ENCODE data around the gene SCYL1. TPM values are rescaled to one million over a fixed set of nuclear protein-coding genes. Genes with fewer than 3 reads are reported as not detected.
A peak's percentile ranks its signal among the peaks of the same experiment; 100 is the strongest.

The SCYL1 gene
- total RNA-seq, 2 experiments from 2014 or later: 56.8 to 62.9 TPM

DNA sequence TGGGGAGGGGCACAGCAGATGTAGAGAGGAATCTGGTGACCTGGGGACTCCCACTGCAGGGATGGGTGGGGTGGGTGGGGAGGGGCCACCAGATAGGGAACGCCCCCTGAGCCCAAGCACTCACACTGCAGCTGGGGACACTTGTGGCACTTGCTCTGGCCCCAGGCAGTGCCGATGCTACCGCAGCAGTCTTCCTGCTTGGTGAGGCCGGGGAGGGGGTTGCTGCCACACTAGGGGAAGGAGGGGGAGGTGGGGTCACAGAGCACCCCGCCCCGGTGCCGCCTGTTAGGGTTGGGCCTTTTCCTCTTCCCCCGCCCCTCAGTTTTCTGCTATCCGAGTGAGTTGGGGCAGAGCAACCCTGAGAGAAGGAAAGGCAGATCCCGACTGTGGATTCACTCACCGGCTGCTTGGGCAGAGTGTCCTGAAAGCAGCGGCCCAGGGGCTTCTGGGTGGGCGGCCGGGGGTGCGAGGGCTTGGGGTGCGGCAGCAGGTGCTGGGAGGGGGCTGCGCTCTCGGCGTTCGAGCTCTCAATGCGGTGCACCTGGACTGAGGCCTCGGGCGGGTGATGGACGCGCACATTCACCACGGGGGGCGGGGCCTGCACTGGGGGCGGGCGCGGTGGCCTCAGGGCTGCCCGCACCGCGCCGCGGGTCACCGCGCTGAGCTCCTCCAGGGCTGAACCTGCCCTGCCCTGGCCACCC lies 28.6 kb downstream of the SCYL1 start:
- peaks cover 40% of the 10 kb centered on the region for H3K4me1 ChIP-seq (ENCODE audit: insufficient read depth, low read length, poor library complexity, severe bottlenecking)
- TF ChIP-seq, protein P1, sequence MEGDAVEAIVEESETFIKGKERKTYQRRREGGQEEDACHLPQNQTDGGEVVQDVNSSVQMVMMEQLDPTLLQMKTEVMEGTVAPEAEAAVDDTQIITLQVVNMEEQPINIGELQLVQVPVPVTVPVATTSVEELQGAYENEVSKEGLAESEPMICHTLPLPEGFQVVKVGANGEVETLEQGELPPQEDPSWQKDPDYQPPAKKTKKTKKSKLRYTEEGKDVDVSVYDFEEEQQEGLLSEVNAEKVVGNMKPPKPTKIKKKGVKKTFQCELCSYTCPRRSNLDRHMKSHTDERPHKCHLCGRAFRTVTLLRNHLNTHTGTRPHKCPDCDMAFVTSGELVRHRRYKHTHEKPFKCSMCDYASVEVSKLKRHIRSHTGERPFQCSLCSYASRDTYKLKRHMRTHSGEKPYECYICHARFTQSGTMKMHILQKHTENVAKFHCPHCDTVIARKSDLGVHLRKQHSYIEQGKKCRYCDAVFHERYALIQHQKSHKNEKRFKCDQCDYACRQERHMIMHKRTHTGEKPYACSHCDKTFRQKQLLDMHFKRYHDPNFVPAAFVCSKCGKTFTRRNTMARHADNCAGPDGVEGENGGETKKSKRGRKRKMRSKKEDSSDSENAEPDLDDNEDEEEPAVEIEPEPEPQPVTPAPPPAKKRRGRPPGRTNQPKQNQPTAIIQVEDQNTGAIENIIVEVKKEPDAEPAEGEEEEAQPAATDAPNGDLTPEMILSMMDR (conservative IDR thresholded peaks at IDR 0.05; ENCODE audit: low read length): no peak
- no peak for TF ChIP-seq EZH2phosphoT487 (IDR thresholded peaks at IDR 0.05; ENCODE audit: borderline replicate concordance, low read depth, low read length)
- no peaks in the 10 kb centered on the region for H3K79me2 ChIP-seq (ENCODE audit: insufficient read depth, low read depth, low read length)
- DNase-seq (ENCODE audit: low spot score): peak; percentile 67
- BruUV-seq (replicated peaks): no TSS peak
- no peaks in the 10 kb centered on the region for H3K36me3 ChIP-seq (ENCODE audit: insufficient read depth, low read length)
- no peaks in the 10 kb centered on the region for H3K9me2 ChIP-seq (ENCODE audit: insufficient read depth, low read length)
- H2AFZ ChIP-seq (ENCODE audit: low read length): no peak overlapping the region
- H3K4me3 ChIP-seq (ENCODE audit: low read depth, low read length, poor library complexity, severe bottlenecking): no peak overlapping the region
- no peaks in the 10 kb centered on the region for H3K9me3 ChIP-seq (ENCODE audit: low read length)
- CTCF ChIA-PET (ENCODE audit: unreplicated experiment): interaction anchor here (0.6 kb wide), 2 partner anchors 10 to 335 kb away, joined by 4 to 6 read pairs; partner anchors contain the start of gene FIBP
- H3K27ac ChIP-seq (ENCODE audit: low read depth, low read length, poor library complexity, severe bottlenecking): no peak overlapping the region
- H4K20me1 ChIP-seq (ENCODE audit: insufficient read depth, low read length): no peaks in the 10 kb centered on the region
- intact Hi-C loops (cut with micrococcal nuclease; ENCODE audit: unreplicated experiment): no loop called here
- H3K4me2 ChIP-seq (ENCODE audit: low read length): no peak overlapping the region
- POLR2A ChIA-PET: no interaction called here

DNA sequence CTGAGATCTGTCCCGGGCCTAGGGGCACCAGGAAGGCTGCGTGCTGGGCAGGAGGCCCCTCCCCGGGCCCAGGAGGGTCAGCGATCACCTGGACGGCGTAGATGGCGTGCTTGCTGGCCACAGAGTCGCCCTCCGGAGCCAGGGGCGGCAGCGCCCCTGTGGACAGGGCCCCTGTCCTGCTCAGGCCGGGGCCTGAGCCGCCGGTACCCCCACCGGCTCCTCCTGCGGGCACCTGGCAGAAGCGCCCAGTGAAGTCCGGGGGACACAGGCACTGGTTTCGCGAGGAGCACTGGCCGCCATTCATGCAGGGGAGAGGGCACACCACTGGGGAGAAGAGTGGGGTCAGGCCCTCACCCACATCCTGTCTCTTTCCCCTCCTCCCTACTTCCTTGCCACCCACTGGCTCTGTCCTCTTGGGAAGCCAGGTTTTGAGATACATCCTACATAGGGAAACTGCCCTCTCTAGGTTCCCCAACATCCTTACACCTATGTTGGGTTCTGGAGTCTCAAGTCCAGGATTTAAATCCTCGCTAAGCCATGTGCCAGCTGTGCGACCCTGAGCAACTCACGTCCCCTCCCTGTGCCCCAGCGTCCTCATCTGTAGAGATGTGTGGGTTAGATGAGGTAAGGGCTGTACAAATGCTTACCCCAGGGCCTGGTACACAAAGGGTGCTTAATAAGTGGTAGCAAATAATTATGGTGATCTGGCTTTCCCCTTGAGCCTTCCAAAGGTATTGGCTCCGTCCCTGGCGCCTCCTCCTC lies 29.4 kb downstream of the SCYL1 start:
- H3K36me3 ChIP-seq (ENCODE audit: insufficient read depth, low read length): no peaks in the 10 kb centered on the region
- H4K20me1 ChIP-seq (ENCODE audit: insufficient read depth, low read length): no peaks in the 10 kb centered on the region
- BruUV-seq (replicated peaks): no TSS peak
- H3K4me1 ChIP-seq (ENCODE audit: insufficient read depth, low read length, poor library complexity, severe bottlenecking): peaks cover 34% of the 10 kb centered on the region
- TF ChIP-seq, protein P1 (conservative IDR thresholded peaks at IDR 0.05; ENCODE audit: low read length): no peak
- TF ChIP-seq EZH2phosphoT487 (IDR thresholded peaks at IDR 0.05; ENCODE audit: borderline replicate concordance, low read depth, low read length): no peak
- ChIA-PET POLR2A (no interaction called here), CTCF (ENCODE audit: unreplicated experiment) (no interaction called here)
- no peak overlapping the region for H3K27ac ChIP-seq (ENCODE audit: low read depth, low read length, poor library complexity, severe bottlenecking)
- no peaks in the 10 kb centered on the region for H3K9me3 ChIP-seq (ENCODE audit: low read length)
- H3K4me3 ChIP-seq (ENCODE audit: low read depth, low read length, poor library complexity, severe bottlenecking): no peak overlapping the region
- DNase-seq (ENCODE audit: low spot score): no peak
- no peaks in the 10 kb centered on the region for H3K9me2 ChIP-seq (ENCODE audit: insufficient read depth, low read length)
- intact Hi-C loops (cut with micrococcal nuclease; ENCODE audit: unreplicated experiment): no loop called here
- H3K79me2 ChIP-seq (ENCODE audit: insufficient read depth, low read depth, low read length): no peaks in the 10 kb centered on the region
- H2AFZ ChIP-seq (ENCODE audit: low read length): no peak overlapping the region
- no peak overlapping the region for H3K4me2 ChIP-seq (ENCODE audit: low read length)
